Heart left ventricle (tissue), 16 donors: ENCODE data around the gene ZNF260. TPM values are rescaled to one million over a fixed set of nuclear protein-coding genes. Genes with fewer than 3 reads are reported as not detected.

ENCODE experiments used
- ATAC-seq, 4 donors: fragments of 200-7000 bp; cut with Tn5 transposase; one replicate each; pipeline ENCODE4 v1.9.1; 2020 to 2022; ENCODE audit warnings: moderate library complexity in 4 of 4, mild to moderate bottlenecking in 3 of 4, moderate number of reproducible peaks in 1 of 4
- DNase-seq, 5 donors: peaks; one replicate each; pipeline ENCODE4 v3.0.0-alpha.2; 2020
- H3K27ac ChIP-seq, 12 donors: fragments of 200-600 bp; sonication (generic) in 4 of 12; one replicate each; pipeline versions ENCODE4 v1.5.0 to v1.8.0; 2016 to 2022; ENCODE audit warnings: mild to moderate bottlenecking in 2 of 12
- H3K27me3 ChIP-seq, 9 donors: fragments of 200-600 bp; sonication (generic) in 2 of 9; one replicate each; pipeline versions ENCODE4 v1.5.1 to v1.8.0; 2016 to 2022; ENCODE audit warnings: mild to moderate bottlenecking in 3 of 9
- H3K36me3 ChIP-seq, 9 donors: fragments of 200-600 bp; sonication (generic) in 2 of 9; one replicate each; pipeline versions ENCODE4 v1.5.0 to v1.8.0; 2018 to 2022; ENCODE audit warnings: mild to moderate bottlenecking in 2 of 9
- H3K4me1 ChIP-seq, 12 donors: fragments of 200-600 bp; sonication (generic) in 4 of 12; one replicate each; pipeline versions ENCODE4 v1.5.0 to v1.8.0; 2016 to 2022; ENCODE audit warnings: mild to moderate bottlenecking in 3 of 12
- H3K4me3 ChIP-seq, 12 donors: fragments of 200-600 bp; sonication (generic) in 4 of 12; one replicate each; pipeline versions ENCODE4 v1.5.0 to v1.8.0; 2017 to 2022; ENCODE audit warnings: mild to moderate bottlenecking in 9 of 12, moderate library complexity in 4 of 12
- H3K9me3 ChIP-seq, 12 donors: fragments of 200-600 bp; sonication (generic) in 4 of 12; one replicate each; pipeline versions ENCODE4 v1.5.0 to v1.8.0; 2016 to 2022; ENCODE audit warnings: mild to moderate bottlenecking in 1 of 12
- POLR2A ChIP-seq, 2 donors: fragments of 450-650 bp; IDR thresholded peaks; one replicate each; pipeline ENCODE4 v1.6.1; 2017; ENCODE audit warnings: antibody characterized with exemption in 2 of 2, mild to moderate bottlenecking in 2 of 2, moderate library complexity in 2 of 2
- WGBS, 4 donors: extraction: QIAGEN DNeasy Blood & Tissue Kit in 2 of 4; methylation state at CpG; one replicate each; pipeline versions ENCODE4 v1.1.5 to v1.1.7; 2013 to 2018; 5-methylcytosine and 5-hydroxymethylcytosine counted together
- intact Hi-C, 10 donors: fragments of 100-400 bp; cut with DNase I; formaldehyde crosslinking; loops; one replicate each; pipeline versions ENCODE4 v1.11.1 to v1.14.2; 2022
- polyA plus RNA-seq, 2 donors: library from polyadenylated mRNA; stranded (reverse); fragments of 200-250 nt; gene quantifications; one replicate each; pipeline ENCODE4 v1.2.3, GENCODE V29; 2013
- total RNA-seq, 9 donors: library from RNA; depleted of rRNA in 2 of 9; stranded (reverse); fragments of >200 nt in 2 of 9; fragmentation: NEBNext Ultra II Directional in 3 of 9; extraction: Animal tissue kit (Norgen Biotek cat#: 25700) in 3 of 9; gene quantifications; one replicate each; pipeline versions ENCODE4 v1.1.0 to v1.2.4, GENCODE V29; 2016 to 2023
- TF ChIP-seq, protein P1 (sequence below), 12 donors: fragments of 200-600 bp; sonication (generic) in 4 of 12; IDR thresholded peaks; one replicate each; pipeline versions ENCODE4 v1.5.0 to v1.8.0; 2018 to 2022; ENCODE audit warnings: antibody characterized with exemption in 12 of 12, mild to moderate bottlenecking in 5 of 12
- donor health status: ischemic (EF 13 %, LVEDD 7.1; RV severe dilation, severe dysfunction).
- donor health status: healthy with polysubstance abuse.
- donor health status: DM: no; HTN: yes; CAD: no.
- donor health status: DM: no; HTN: no; CAD: no.
- donor health status: ischemic (EF 25% LVEDD 6.9; RV normal size, moderate dysfunction).
- donor health status: ischemic (EF 25% LVEDD 5.7; RV mildly dilated, moderate dysfunction).
- donor health status: healthy.
- donor health status: DM: yes; HTN: yes; CAD: no.
- donor health status: ischemic (EF 35%, LVEDD 5.7; RV mildly dilated, moderate dysfunction).
- donor health status: nonischemic (EF 11% LVEDD 7.7; RV severe dilation, severe dysfunction).
- donor health status: DM: yes; HTN: yes; CAD: no.
- donor health status: PGD.
- donor health status: ischemic (EF 29% LVEDD 5.4; RV normal size, mild dysfunction).
- donor health status: nonischemic (EF 23%, LVEDD 6.1; RV moderate dilation, normal function).

Gene ZNF260
- total and polyA plus RNA-seq, 11 donors, result 3.4 to 13.7 (median 7.4) TPM

DNA sequence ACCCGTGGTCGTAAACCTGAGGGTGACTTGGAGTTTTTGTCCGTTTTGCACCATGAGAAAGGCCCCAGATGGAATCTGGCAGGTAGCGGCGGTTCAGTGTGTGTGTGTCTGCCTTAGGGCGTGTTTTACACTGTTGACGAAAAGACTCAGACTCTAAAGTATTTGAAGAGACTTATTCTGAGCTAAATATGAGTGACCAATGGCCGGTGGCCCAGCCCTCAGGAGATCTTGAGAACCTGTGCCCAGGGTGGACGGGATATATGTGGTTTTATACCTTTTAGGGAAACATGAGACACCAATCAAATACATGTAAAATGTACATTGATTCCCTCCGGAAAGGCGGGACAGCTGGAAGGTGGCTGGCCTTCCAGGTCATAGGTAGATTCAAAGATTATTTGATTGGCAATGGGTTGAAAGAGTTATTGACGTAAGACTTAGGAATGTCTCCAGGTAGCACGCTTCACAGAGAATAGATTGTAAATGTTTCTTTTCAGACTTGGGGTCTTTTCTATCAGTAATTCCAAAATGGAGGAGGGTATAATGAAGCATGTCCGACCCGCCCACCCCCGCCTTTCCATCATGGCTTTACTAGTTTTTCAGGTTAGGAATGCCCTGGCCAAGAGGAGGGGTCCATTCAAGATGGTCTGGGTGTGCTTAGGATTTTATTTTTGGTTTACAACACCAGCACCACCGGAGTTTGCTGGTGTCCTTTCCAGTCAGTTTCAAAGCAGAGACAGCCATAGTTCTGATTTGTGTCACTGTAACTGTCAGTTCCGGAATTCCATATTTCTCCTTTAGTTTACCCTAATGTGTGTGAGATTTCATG, 46.0 kb upstream of the ZNF260 start:
- peaks cover 2 to 59% (median 34%) of the 10 kb centered on the region in 9 donors for H3K36me3 ChIP-seq
- 26 to 31% (median 29%) methylated on average over 18 of the region's 18 CpGs for WGBS, 4 donors

GRCh38 chr19:36573020-36573894, 45.2 kb upstream of the ZNF260 start, which contains the start of gene ZNF529:
Gene ZNF529 (minus strand): TSS chr19:36573292. CDS start chr19:36572346, 946 bp downstream.
- WGBS, 4 donors, result 0 to 1% (median 1%) methylated on average over 51 to 66 of the region's 66 CpGs
- intact Hi-C loops, result loop anchor here in 2 of 10 donors (5.0 kb wide), 1 partner anchor 46 kb away; the partner anchor contains the start of gene ZNF260 (in 2 of the 2)

More for the DNA sequence above, 46.0 kb upstream of the ZNF260 start:
- H3K27me3 ChIP-seq, result no peaks in the 10 kb centered on the region
- intact Hi-C loops, result loop anchor here in 2 of 10 donors (5.0 kb wide), 1 partner anchor 47 kb away; the partner anchor contains the start of gene ZNF260 (in 2 of the 2)
- H3K4me1 ChIP-seq, result peaks cover 0 to 27% (median 20%) of the 10 kb centered on the region in 12 donors
- no peak for DNase-seq
- peak overlapping the region in 11 of 12 donors; percentile 30 to 90 (median 86) for H3K27ac ChIP-seq
- TF ChIP-seq, protein P1, sequence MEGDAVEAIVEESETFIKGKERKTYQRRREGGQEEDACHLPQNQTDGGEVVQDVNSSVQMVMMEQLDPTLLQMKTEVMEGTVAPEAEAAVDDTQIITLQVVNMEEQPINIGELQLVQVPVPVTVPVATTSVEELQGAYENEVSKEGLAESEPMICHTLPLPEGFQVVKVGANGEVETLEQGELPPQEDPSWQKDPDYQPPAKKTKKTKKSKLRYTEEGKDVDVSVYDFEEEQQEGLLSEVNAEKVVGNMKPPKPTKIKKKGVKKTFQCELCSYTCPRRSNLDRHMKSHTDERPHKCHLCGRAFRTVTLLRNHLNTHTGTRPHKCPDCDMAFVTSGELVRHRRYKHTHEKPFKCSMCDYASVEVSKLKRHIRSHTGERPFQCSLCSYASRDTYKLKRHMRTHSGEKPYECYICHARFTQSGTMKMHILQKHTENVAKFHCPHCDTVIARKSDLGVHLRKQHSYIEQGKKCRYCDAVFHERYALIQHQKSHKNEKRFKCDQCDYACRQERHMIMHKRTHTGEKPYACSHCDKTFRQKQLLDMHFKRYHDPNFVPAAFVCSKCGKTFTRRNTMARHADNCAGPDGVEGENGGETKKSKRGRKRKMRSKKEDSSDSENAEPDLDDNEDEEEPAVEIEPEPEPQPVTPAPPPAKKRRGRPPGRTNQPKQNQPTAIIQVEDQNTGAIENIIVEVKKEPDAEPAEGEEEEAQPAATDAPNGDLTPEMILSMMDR (IDR thresholded peaks at IDR 0.05), result no peak
- no peak for TF ChIP-seq POLR2A (IDR thresholded peaks at IDR 0.05)
- peaks cover 0 to 35% (median 0%) of the 10 kb centered on the region in 12 donors for H3K9me3 ChIP-seq
- peak overlapping the region; percentile 55 to 93 (median 79) for H3K4me3 ChIP-seq
- peak in 3 of 4 donors; percentile 3 to 12 (median 3) for ATAC-seq

GRCh38 chr19:36572593-36573019, 44.5 kb upstream of the ZNF260 start:
- intact Hi-C loops, result loop anchor here in 2 of 10 donors (5.0 kb wide), 1 partner anchor 45 kb away; the partner anchor contains the start of gene ZNF260 (in 2 of the 2)
- ATAC-seq (no peak), DNase-seq (no peak)
- H3K27me3 ChIP-seq, result no peaks in the 10 kb centered on the region
- WGBS, 4 donors, result 0 to 2% (median 1%) methylated on average over 11 of the region's 11 CpGs
- peaks cover 0 to 27% (median 20%) of the 10 kb centered on the region in 12 donors for H3K4me1 ChIP-seq
- peaks cover 0 to 46% (median 5%) of the 10 kb centered on the region in 12 donors for H3K9me3 ChIP-seq
- H3K36me3 ChIP-seq, result peaks cover 2 to 60% (median 33%) of the 10 kb centered on the region in 9 donors
- peak overlapping the region; percentile 55 to 93 (median 79) for H3K4me3 ChIP-seq
- TF ChIP-seq, protein P1 (IDR thresholded peaks at IDR 0.05), result no peak
- no peak for TF ChIP-seq POLR2A (IDR thresholded peaks at IDR 0.05)
- H3K27ac ChIP-seq, result peak overlapping the region; percentile 42 to 90 (median 86)

More at GRCh38 chr19:36573020-36573894, 45.2 kb upstream of the ZNF260 start, which contains the start of gene ZNF529:
- H3K27ac ChIP-seq, result peak within 1 kb of the TSS; percentile 42 to 90 (median 86)
- H3K27me3 ChIP-seq, result no peaks in the 10 kb centered on the region
- peaks cover 0 to 27% (median 20%) of the 10 kb centered on the region in 12 donors for H3K4me1 ChIP-seq
- peak; percentile 94 to 99 (median 99) for ATAC-seq
- H3K36me3 ChIP-seq, result peaks cover 2 to 59% (median 35%) of the 10 kb centered on the region in 9 donors
- peaks cover 0 to 41% (median 3%) of the 10 kb centered on the region in 12 donors for H3K9me3 ChIP-seq
- DNase-seq, result peak; percentile 90 to 92 (median 91)
- H3K4me3 ChIP-seq, result peak within 1 kb of the TSS; percentile 55 to 93 (median 79)
- TF ChIP-seq, protein P1 (IDR thresholded peaks at IDR 0.05), result no peak
- TF ChIP-seq POLR2A (IDR thresholded peaks at IDR 0.05), result peak; percentile 62 to 82
